Smooth muscle cell of the brain vasculature (primary cell): ENCODE results near the gene SPSB2.

Source experiments
- DNase-seq: peaks from one replicate; pipeline ENCODE4 v3.0.0-alpha.2; 2012; ENCODE audit warnings: low read depth, low spot score

SPSB2 gene

GRCh38 chr12:6851921-6852650 lies 21.0 kb downstream of the SPSB2 start, which contains the start of gene USP5:
USP5 (plus strand) TSS chr12:6852150; CDS start chr12:6852180, 30 bp downstream.
- peak; percentile 99 for DNase-seq

GRCh38 chr12:6851153-6851920 lies 21.8 kb downstream of the SPSB2 start, which contains the start of gene CDCA3:
CDCA3 (minus strand) TSS chr12:6851286; CDS start chr12:6850952, 334 bp downstream.
- DNase-seq, result peak; percentile 95

DNA sequence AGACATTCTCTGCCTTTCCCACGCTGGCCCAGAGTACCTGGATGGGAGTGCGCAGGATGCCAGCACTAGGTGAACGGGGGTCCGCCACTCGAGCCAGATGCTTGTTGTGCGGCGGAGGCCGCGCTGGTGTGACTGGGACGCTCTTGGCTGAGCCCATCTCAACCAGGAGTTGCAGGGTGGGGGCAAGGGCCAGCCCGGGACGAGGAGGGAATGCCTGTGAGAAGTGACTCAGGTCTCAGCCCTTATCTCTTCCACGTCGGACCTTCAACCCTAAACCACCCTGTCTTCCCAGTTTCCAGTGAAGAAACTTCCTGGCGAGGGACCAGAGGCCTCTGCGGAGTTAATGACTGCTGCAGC lies 22.3 kb downstream of the SPSB2 start:
- DNase-seq, result no peak

GRCh38 chr12:6849976-6850560 lies 23.0 kb downstream of the SPSB2 start:
- no peak for DNase-seq

- no peak for DNase-seq
Measured at GRCh38 chr12:6849427-6849826, 23.7 kb downstream of the SPSB2 start.

DNA sequence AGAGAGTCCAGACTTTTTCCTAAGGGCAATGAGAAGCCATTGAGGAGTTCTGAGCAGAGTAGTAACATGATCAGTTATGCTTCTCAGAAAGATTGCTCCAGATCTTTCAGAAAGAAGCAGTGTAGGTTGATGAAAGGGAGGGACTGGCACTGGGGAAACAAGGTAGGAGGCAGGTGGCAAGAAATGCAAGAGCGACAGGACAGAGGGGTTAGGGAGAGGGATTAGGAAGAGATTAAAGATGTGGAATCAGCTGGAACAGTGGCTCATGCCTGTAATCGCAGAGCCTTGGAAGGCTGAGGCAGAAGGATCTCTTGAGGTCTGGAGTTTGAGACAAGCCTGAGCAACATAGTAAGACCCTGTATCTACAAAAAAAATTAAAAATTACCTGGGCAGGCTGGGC lies 25.4 kb downstream of the SPSB2 start:
- no peak for DNase-seq

DNA sequence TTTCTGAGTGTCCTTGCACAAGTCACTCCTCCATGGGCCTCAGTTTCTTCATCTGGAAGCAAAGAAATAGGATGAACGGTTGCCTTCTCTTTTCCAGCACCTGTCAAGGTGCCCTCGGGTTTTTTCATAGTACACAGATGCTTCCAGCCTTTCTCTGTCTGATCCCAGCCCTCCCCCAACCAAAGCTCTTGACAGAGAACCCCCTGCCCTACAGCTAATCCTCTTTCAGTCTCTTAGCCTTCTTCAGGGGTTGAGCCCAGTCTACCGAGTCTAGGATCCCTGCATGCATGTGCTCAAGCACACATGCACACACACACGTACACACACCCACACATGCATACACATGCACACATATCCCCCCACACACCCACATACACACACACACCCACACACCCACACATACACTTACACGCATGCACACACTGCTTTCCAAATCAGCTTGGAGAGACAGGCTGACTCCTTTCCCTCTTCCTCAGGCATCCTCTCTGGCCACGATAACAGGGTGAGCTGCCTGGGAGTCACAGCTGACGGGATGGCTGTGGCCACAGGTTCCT lies 26.7 kb downstream of the SPSB2 start:
- no peak for DNase-seq

DNA sequence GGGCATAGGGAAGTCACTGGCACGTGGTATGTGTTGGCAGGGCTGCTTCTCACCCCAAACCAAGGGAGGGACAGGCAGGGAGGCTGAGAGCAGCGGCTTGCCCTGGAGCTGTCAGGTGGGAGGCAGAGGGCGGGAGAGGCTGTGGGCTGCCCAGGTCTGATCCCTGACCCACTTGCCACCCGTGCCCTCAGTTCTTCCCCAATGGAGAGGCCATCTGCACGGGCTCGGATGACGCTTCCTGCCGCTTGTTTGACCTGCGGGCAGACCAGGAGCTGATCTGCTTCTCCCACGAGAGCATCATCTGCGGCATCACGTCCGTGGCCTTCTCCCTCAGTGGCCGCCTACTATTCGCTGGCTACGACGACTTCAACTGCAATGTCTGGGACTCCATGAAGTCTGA lies 27.7 kb downstream of the SPSB2 start:
- no peak for DNase-seq

DNA sequence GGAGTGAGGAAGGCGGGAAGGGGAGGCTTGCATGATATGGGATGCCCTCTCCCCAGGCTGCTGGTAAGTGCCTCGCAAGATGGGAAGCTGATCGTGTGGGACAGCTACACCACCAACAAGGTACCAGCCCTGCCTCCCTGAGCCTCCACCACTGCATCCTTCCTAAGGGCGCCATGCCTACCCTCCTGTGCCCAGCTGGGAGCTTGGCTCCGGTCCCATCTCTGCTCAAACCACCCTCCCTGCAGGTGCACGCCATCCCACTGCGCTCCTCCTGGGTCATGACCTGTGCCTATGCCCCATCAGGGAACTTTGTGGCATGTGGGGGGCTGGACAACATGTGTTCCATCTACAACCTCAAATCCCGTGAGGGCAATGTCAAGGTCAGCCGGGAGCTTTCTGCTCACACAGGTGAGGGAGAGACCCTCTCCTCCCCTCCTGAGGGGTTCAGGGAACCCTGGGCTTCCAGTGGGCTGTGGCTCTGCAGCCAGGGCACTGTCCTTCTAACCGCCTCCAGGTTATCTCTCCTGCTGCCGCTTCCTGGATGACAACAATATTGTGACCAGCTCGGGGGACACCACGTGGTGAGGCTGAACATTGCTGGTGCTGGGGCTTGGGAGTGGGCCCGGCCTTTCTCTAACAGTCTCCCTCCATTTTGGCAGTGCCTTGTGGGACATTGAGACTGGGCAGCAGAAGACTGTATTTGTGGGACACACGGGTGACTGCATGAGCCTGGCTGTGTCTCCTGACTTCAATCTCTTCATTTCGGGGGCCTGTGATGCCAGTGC lies 29.8 kb downstream of the SPSB2 start:
- DNase-seq, result no peak

- no peak for DNase-seq
Measured at GRCh38 chr12:6842075-6842474, 31.0 kb downstream of the SPSB2 start.

DNA sequence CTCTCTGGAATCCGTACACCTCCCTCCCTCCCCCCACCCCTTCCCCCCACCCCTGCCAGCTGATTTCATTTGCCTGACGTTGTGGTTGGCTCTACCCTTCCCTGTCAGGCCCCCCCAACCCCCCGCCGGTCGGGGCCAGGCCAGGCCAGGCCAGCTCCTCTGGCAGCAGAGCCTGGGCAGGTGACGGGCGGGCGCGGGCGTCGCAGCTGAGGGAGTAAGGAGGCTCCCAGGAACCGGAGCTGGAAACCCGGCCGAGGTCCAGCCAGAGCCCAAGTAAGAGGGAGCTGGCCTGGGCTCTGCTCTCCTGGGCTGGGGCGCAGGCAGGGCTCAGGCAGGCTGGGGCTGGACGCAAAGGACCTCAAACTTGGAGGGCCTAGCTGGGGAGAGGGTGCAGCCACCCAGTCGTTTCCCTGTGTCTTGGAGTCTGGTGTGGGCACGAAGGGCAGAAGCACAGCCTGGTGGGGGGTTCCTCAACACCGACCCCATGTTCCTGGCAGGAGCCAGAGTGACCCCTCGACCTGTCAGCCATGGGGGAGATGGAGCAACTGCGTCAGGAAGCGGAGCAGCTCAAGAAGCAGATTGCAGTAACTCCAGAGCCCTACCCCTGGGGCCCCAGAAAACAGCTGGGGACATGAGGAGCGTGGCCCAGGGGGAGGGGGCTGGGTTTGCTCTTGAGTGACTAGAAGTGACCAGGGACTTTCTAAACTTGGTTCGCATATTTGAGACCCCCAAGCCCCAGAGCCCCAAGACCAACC lies 32.2 kb downstream of the SPSB2 start, which contains the start of gene GNB3:
TSS of gene GNB3 (plus strand) at position 165 of the 755 bp plus-strand sequence. CDS start at position 528, 363 bp downstream.
- no peak for DNase-seq

DNA sequence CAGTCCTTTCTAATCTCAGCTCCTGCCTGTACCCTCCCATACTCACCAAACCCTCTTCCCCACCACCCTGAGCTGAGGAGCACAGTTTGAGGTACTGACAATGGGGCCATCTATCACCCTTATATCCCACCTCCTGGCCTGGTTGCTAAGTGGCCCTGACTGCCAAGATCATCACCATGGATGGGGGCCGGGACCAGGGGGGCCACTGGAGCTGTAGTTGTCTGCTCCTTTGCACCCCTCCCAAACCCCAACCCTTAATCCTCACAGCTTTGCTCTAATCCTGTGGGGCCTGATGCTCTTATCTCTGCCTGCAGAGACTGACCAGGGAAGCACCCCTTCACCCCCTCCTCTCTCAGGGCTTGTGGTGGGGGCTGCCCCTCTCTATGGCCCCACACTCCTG lies 32.8 kb downstream of the SPSB2 start:
- no peak for DNase-seq

DNA sequence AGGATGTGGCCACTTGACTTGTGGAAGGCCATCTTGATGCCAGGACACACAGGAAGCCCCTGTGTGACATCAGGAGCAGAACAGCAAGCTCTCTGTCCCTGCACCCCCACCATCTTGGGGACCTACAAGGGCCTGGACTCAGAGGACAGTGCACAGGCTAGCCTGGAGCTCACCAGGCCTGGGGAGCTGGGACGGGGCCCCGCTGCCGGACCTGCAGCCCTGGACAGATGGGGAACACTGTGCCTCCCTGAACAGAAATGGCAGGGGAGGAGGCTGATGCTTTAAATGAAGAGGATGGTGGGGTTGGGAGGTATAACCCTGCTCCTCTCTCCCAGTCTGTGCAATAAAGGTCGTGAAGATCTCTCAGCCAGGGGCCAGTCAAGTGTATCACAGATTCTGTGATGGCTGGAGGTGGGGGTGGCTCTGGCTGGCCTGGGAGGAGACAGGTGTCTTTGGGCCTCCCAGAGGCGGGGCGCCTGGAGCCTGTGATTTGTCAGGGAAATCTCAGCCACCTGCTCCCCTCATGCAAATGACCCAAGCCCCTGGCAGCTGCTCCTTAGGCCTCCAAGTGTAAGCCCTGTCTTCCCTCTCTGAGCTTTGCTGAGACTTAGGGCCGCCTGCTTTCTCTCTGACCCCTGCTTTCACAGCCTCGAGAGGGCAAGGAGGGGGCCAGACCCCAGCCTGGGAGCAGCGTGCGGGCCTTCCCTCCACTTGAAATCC lies 33.5 kb downstream of the SPSB2 start:
- DNase-seq, result no peak

- no peak for DNase-seq
Measured at GRCh38 chr12:6838854-6839253, 34.2 kb downstream of the SPSB2 start.

- DNase-seq, result no peak
Measured at GRCh38 chr12:6837370-6838060, 35.6 kb downstream of the SPSB2 start.

DNA sequence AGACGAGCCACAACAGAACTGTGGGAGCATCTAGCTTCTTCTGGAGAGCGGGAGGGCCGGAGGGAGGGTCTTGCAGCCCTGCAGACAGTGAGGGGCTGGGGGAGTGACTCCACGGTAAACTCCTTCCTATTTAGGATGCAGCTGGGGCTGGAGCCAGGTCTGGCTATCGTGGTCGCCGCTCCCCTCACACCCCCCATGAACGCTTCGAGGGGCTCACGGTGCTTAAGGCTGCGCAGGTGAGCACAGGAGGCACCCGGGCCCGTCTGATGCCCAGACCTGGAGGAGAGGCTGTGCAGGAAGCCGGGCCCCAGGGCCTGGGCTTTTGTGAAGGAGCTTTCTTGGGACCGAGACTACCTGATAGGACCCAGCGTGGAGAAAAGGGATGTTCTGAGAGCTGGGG lies 36.3 kb downstream of the SPSB2 start:
- no peak for DNase-seq

- no peak for DNase-seq
Measured at GRCh38 chr12:6834873-6835272, 38.2 kb downstream of the SPSB2 start.

- DNase-seq, result no peak
Measured at GRCh38 chr12:6834254-6834653, 38.8 kb downstream of the SPSB2 start.

GRCh38 chr12:6833189-6833890 lies 39.8 kb downstream of the SPSB2 start:
- DNase-seq, result no peak
